Kidney (tissue), 14 donors: ENCODE data around the gene SARNP. TPM values are rescaled to one million over a fixed set of nuclear protein-coding genes. Genes with fewer than 3 reads are reported as not detected.

Experiments
- DNase-seq, 5 donors: peaks; one replicate each; pipeline ENCODE4 v3.0.0-alpha.2; 2013 to 2020
- FAIRE-seq: peaks from 2 replicates; lab custom pipeline; 2012; peaks lifted over from hg19 to GRCh38; lab: Jason Lieb, UNC
- H3K27ac ChIP-seq, 2 donors: one replicate each; pipeline ENCODE4 v1.7.0; 2013; ENCODE audit warnings: low read depth in 2 of 2, low read length in 2 of 2, inconsistent platforms in 1 of 2
- H3K27me3 ChIP-seq: one replicate; pipeline ENCODE4 v1.7.1; 2013; ENCODE audit warnings: low read length, inconsistent platforms; ENCODE audit not compliant: control insufficient read depth, insufficient read depth
- H3K36me3 ChIP-seq, 3 donors: one replicate each; pipeline versions ENCODE4 v1.7.0 to v1.7.1; 2013; ENCODE audit warnings: low read length in 3 of 3, control low read depth in 1 of 3, inconsistent platforms in 1 of 3; ENCODE audit not compliant: insufficient read depth in 3 of 3, control insufficient read depth in 2 of 3
- H3K4me1 ChIP-seq, 3 donors: one replicate each; pipeline versions ENCODE4 v1.7.0 to v1.7.1; 2013; ENCODE audit warnings: low read length in 3 of 3, inconsistent platforms in 1 of 3, low read depth in 1 of 3; ENCODE audit not compliant: control insufficient read depth in 2 of 3, insufficient read depth in 2 of 3
- H3K4me3 ChIP-seq, 3 donors: one replicate each; pipeline versions ENCODE4 v1.7.0 to v1.8.1; 2013; ENCODE audit warnings: low read length in 3 of 3, control low read depth in 1 of 3, inconsistent platforms in 1 of 3
- H3K9ac ChIP-seq, 3 donors: one replicate each; pipeline versions ENCODE4 v1.7.0 to v1.7.1; 2013; ENCODE audit warnings: low read length in 3 of 3, control low read depth in 1 of 3, inconsistent platforms in 1 of 3
- H3K9me3 ChIP-seq, 3 donors: one replicate each; pipeline versions ENCODE4 v1.7.0 to v1.7.1; 2013; ENCODE audit warnings: low read length in 3 of 3, control low read depth in 1 of 3, inconsistent platforms in 1 of 3; ENCODE audit not compliant: control insufficient read depth in 2 of 3, insufficient read depth in 1 of 3
- CTCF ChIP-seq: IDR thresholded peaks from 3 replicates; pipeline ENCODE4 v1.5.1; 2012; ENCODE audit warnings: mild to moderate bottlenecking, moderate library complexity, borderline replicate concordance; ENCODE audit not compliant: insufficient read depth; ENCODE audit errors: extremely low read depth
- intact Hi-C: fragments of 100-400 bp; cut with DNase I; formaldehyde crosslinking; loops from one replicate; pipeline ENCODE4 v1.11.1; 2022
- polyA plus RNA-seq: library from polyadenylated mRNA; stranded (reverse); fragments of 350-450 nt; fragmentation: Illumina TruSeq; extraction: RNeasy Lipid Tissue Mini Kit (QIAGEN cat#74804); gene quantifications from one replicate; pipeline ENCODE4 v1.2.3, GENCODE V29; 2014; ENCODE audit warnings: low read depth, low replicate concordance; ENCODE audit not compliant: insufficient read depth
- total RNA-seq: library from RNA; stranded (reverse); fragmentation: NEBNext Ultra II Directional; extraction: Animal tissue kit (Norgen Biotek cat#: 25700); gene quantifications from one replicate; pipeline ENCODE4 v1.2.1, GENCODE V29; 2021
- donor health status: control.
- donor health status: control.
- donor health status: control.
- donor health status: control.
- donor health status: control.
- donor health status: DM: yes; HTN: yes; CAD: no.
- donor health status: Normal renal cell carcinoma (clear cell type).

Gene SARNP
- total and polyA plus RNA-seq, 2 donors from 2014 or later: 51.1 to 109 TPM

GRCh38 chr12:55847603-55848291 lies 30.2 kb upstream of the SARNP start:
- no peak for TF ChIP-seq CTCF
- peaks cover 0 to 6% (median 0%) of the 10 kb centered on the region in 3 donors for H3K4me1 ChIP-seq
- H3K27ac ChIP-seq: peak overlapping the region; percentile 51 to 90
- no peaks in the 10 kb centered on the region for H3K9me3 ChIP-seq
- intact Hi-C loops: no loop called here
- peak; percentile 65 to 96 (median 82) for DNase-seq
- no peak for FAIRE-seq
- H3K27me3 ChIP-seq: no peaks in the 10 kb centered on the region
- no peak overlapping the region for H3K4me3 ChIP-seq
- H3K36me3 ChIP-seq: no peaks in the 10 kb centered on the region
- H3K9ac ChIP-seq: peak overlapping the region in 1 of 3 donors; percentile 40

GRCh38 chr12:55847033-55847432 lies 29.5 kb upstream of the SARNP start:
- Histone ChIP-seq H3K4me3 (no peak overlapping the region), H3K36me3 (no peaks in the 10 kb centered on the region), H3K9me3 (no peaks in the 10 kb centered on the region), H3K27me3 (no peaks in the 10 kb centered on the region), H3K4me1 (peaks cover 0 to 6% (median 0%) of the 10 kb centered on the region in 3 donors), H3K9ac (no peak overlapping the region), H3K27ac (peak overlapping the region in 1 of 2 donors; percentile 90)
- intact Hi-C loops: no loop called here
- FAIRE-seq (no peak), DNase-seq (no peak)
- TF ChIP-seq CTCF: no peak

GRCh38 chr12:55845785-55846496 lies 28.4 kb upstream of the SARNP start:
- H3K4me3 ChIP-seq: no peak overlapping the region
- no peak for TF ChIP-seq CTCF
- H3K27ac ChIP-seq: no peak overlapping the region
- no peaks in the 10 kb centered on the region for H3K27me3 ChIP-seq
- no peaks in the 10 kb centered on the region for H3K36me3 ChIP-seq
- DNase-seq: no peak
- no peak for FAIRE-seq
- peaks cover 0 to 6% (median 0%) of the 10 kb centered on the region in 3 donors for H3K4me1 ChIP-seq
- no peaks in the 10 kb centered on the region for H3K9me3 ChIP-seq
- H3K9ac ChIP-seq: no peak overlapping the region
- intact Hi-C loops: no loop called here
